HL-60 (cell line): ENCODE data around the gene MXD1.

ENCODE experiments used
- DNase-seq, 2 experiments: peaks; one replicate each; pipeline ENCODE4 v3.0.0-alpha.2; 2010 to 2020; ENCODE audit warnings: low read depth in 1 of 2, low spot score in 1 of 2
- H3K27ac ChIP-seq: fragments of 250-450 bp; sonication (Bioruptor Pico); replicated peaks from 2 replicates; pipeline ENCODE4 v1.5.1; 2020; ENCODE audit warnings: mild to moderate bottlenecking, moderate library complexity
- H3K27me3 ChIP-seq: fragments of 250-450 bp; sonication (Bioruptor Pico); 2 replicates; pipeline ENCODE4 v1.5.1; 2021; ENCODE audit warnings: mild to moderate bottlenecking, moderate library complexity; ENCODE audit not compliant: insufficient read depth, poor library complexity, severe bottlenecking
- H3K4me3 ChIP-seq: replicated peaks from 2 replicates; pipeline ENCODE4 v1.5.1; 2011; ENCODE audit warnings: mild to moderate bottlenecking, control low read depth, low read length; ENCODE audit not compliant: insufficient read depth
- CTCF ChIP-seq: IDR thresholded peaks from one replicate; pipeline ENCODE4 v1.5.1; 2011; ENCODE audit warnings: low read length, control low read depth, inconsistent platforms; ENCODE audit not compliant: insufficient read depth
- GABPA ChIP-seq: IDR thresholded peaks from 2 replicates; pipeline ENCODE4 v1.6.1; 2012; ENCODE audit warnings: low read depth
- POLR2AphosphoS5 ChIP-seq: IDR thresholded peaks from 2 replicates; pipeline ENCODE4 v1.6.1; 2012; ENCODE audit warnings: low read depth
- REST ChIP-seq: IDR thresholded peaks from 2 replicates; pipeline ENCODE4 v1.6.1; 2012; ENCODE audit warnings: low read depth; ENCODE audit not compliant: insufficient replicate concordance
- SPI1 ChIP-seq: IDR thresholded peaks from 2 replicates; pipeline ENCODE4 v1.6.1; 2012; ENCODE audit warnings: low read depth, mild to moderate bottlenecking, borderline replicate concordance

The MXD1 gene

GRCh38 chr2:69923116-69923515 lies 8.2 kb downstream of the MXD1 start:
- no peak for TF ChIP-seq GABPA
- TF ChIP-seq SPI1: no peak
- no peak for TF ChIP-seq REST
- no peak for TF ChIP-seq CTCF
- TF ChIP-seq POLR2AphosphoS5: no peak
- Histone ChIP-seq H3K27ac (no peak overlapping the region), H3K27me3 (no peaks in the 10 kb centered on the region), H3K4me3 (no peak overlapping the region)
- DNase-seq: no peak

- Histone ChIP-seq H3K27ac (no peak overlapping the region), H3K4me3 (no peak overlapping the region), H3K27me3 (no peaks in the 10 kb centered on the region)
- TF ChIP-seq CTCF (no peak), GABPA (0 out of 2 replicates have a peak, but pooled peaks have one; percentile 32), SPI1 (no peak), POLR2AphosphoS5 (peak; percentile 65; the same call in 1 of the 2 replicates), REST (no peak)
- DNase-seq: peak; percentile 85 to 92
Measured at GRCh38 chr2:69926849-69927515, 12.1 kb downstream of the MXD1 start.

- peak in 1 of 2 experiments; percentile 55 for DNase-seq
- no peaks in the 10 kb centered on the region for H3K27me3 ChIP-seq
- peak overlapping the region; percentile 4; the same call in 1 of the 2 replicates for H3K27ac ChIP-seq
- no peak overlapping the region for H3K4me3 ChIP-seq
- TF ChIP-seq CTCF: no peak
- no peak for TF ChIP-seq GABPA
- TF ChIP-seq REST: no peak
- no peak for TF ChIP-seq POLR2AphosphoS5
- no peak for TF ChIP-seq SPI1
Measured at GRCh38 chr2:69931832-69932595, 17.1 kb downstream of the MXD1 start.
